Liver (tissue), 2 donors: ENCODE data around the gene OR6K3.

Experiments
- CTCF ChIP-seq: fragments of 150-350 bp; IDR thresholded peaks from 2 replicates; pipeline ENCODE4 v1.5.1; 2017; ENCODE audit warnings: improper control_type of control experiment, low read depth, low read length; ENCODE audit not compliant: missing input control
- TF ChIP-seq, protein P1 (sequence below): IDR thresholded peaks from 2 replicates; pipeline ENCODE4 v1.6.1; 2016; ENCODE audit warnings: antibody characterized with exemption
- donor health status: healthy.

GRCh38 chr1:158675563-158676323, 44.8 kb downstream of the OR6K3 start:
- TF ChIP-seq, protein P1, sequence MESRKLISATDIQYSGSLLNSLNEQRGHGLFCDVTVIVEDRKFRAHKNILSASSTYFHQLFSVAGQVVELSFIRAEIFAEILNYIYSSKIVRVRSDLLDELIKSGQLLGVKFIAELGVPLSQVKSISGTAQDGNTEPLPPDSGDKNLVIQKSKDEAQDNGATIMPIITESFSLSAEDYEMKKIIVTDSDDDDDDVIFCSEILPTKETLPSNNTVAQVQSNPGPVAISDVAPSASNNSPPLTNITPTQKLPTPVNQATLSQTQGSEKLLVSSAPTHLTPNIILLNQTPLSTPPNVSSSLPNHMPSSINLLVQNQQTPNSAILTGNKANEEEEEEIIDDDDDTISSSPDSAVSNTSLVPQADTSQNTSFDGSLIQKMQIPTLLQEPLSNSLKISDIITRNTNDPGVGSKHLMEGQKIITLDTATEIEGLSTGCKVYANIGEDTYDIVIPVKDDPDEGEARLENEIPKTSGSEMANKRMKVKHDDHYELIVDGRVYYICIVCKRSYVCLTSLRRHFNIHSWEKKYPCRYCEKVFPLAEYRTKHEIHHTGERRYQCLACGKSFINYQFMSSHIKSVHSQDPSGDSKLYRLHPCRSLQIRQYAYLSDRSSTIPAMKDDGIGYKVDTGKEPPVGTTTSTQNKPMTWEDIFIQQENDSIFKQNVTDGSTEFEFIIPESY = no peak
- TF ChIP-seq CTCF = no peak
